NCI-H2081 (cell line): Measurements from ENCODE around the gene PRELP.

ENCODE experiments used
- DNase-seq, 2 experiments: peaks; one replicate each; lab custom pipeline; 2025; lab: John Stamatoyannopoulos, UW

Gene PRELP

GRCh38 chr1:203478231-203478630 is 2.6 kb downstream of the PRELP start:
- DNase-seq: no peak

GRCh38 chr1:203478986-203479385 is 3.4 kb downstream of the PRELP start:
- no peak for DNase-seq

GRCh38 chr1:203479646-203480045 is 4.0 kb downstream of the PRELP start:
- DNase-seq: no peak

DNA sequence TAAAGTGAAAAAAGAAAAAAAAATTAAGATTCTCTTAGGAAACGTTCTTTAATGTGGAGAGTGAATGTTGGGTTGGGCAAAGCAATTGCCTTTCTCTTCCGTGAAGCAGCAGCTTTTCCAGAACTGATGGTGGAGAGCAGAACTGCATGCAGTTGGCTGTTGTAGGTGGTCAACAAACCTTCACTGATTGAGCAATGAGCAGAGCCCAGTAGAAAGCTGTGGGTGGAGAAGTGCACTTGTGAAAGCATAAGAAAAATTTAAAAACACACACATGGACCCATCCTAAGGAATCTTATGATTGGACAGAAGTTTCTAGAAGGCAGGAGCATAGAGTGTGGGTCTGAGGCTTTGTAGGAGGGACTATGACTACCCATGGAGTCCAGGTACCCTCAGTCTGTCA is 4.5 kb downstream of the PRELP start:
- no peak for DNase-seq

DNA sequence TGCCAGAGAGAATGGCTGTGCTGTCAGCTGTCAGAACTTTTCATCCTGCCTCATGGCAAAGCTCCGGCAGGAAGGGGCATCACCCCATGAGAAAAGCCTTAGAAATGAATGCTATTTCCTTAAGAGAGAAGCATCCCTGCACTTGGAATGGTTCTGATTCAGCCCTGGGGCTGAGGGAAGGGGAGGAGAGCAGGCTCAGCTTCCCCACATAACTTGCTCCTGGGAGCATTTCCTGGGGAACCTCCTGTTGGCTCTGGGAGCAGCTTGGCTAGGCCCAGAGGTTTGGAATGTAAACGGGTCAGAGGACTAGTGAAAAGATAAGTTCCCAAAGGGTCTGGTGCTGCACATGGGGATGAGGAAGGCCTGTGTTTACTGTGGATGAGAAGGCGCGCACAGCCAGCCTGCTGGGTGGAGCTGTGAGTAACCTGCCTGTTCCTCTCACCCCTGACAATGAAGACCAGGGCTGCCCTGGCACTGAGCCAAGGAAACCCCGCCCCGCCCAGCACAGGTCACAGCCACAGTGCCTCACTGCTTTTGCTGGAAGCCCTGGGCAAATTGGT is 5.0 kb downstream of the PRELP start:
- peak; percentile 57 to 81 for DNase-seq

DNA sequence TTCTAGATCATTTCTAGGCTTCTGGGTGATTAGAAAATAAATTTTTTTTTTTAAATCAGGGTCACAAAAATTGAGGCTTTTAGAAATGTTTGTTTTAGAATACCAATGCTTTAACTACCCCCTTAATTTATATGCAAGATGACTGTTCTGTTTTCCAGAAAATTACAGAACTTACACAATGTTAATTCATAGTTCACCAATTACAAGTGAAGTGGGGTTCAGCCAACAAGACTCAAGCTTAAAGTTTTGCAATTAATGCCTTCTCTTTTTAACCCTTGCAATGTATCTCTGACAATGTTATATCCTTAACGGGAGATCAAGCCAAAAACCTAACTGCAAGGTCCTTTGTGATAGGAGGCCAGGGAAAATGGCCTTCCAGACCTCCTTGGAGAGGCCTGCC is 5.6 kb downstream of the PRELP start:
- DNase-seq: no peak

GRCh38 chr1:203486618-203487370 is 11.2 kb downstream of the PRELP start:
- no peak for DNase-seq

- no peak for DNase-seq
Measured at GRCh38 chr1:203488539-203488938, 12.9 kb downstream of the PRELP start.

GRCh38 chr1:203490607-203491006 is 15.0 kb downstream of the PRELP start:
- no peak for DNase-seq

DNA sequence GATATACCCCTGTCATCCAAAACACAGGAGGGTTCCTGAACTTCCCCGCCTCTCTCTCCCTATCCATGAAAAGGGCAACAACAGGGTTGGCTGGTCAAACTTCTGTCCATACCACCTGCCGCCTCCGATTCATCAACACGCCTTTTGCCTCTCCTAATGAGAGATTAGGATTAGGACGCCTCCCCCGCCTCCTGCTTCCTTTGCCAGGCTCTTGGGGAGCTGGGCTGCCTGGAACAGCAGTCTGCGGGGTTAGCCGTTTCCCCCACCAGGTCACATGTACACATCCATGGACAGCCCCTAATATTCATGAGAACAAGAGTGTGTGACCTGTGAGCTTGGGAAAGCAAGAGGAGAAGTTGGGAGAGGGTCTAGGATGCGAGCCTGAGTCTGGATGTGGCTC is 16.1 kb downstream of the PRELP start:
- no peak for DNase-seq

DNA sequence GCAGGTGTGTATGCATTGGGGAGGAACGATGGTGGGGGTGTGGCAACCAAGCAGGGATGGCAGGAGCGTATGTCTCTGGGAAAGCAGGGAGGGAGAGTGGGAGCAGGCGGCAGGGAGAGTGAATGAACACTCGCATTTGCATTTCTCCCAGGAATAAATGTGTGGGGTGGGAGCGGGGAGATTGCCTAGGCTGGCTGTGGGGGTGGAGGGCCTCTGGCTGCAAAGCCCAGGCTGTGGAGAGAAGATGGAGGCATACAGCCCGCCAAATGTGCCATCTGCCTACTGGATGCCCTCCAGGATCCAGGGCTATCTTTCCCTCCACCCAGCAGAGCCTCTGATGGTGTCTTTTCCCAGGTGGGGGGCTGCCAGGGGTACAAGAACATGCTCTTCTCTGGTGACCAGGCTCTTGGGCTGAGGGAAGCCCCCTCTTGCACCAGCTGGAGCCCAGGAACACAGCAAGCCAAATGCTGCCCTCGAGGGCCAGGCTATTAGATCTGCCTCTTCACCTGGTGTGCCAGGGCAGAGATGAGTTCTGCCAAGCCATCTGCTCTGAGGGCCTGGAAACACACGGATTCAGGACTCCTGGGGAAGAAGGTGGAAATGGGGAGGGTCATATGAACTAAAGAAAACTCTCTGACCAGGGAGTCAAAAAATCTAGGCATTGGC is 16.6 kb downstream of the PRELP start:
- no peak for DNase-seq

DNA sequence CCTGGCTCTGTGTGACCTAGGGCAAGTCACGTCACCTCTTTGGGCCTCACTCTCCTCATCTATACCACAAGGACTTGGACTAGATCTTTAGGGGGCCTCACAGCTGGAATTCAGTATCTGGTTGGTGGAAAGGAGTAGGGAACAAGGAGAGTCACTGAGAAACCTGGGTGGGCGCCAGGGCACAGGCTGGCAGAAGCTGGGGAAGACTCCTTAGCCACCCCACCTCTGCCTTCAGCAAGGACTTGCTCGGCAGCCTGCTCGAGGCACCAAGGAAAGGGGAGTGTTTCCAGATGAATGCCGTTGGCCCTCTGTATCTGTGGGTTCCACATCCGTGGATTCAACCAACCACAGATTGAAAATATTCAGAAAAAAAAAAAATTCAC is 17.1 kb downstream of the PRELP start:
- no peak for DNase-seq

GRCh38 chr1:203493901-203494300 is 18.3 kb downstream of the PRELP start, which contains the start of gene OPTC:
OPTC (plus strand) TSS chr1:203494153; CDS start chr1:203496006, 1,853 bp downstream.
- DNase-seq: no peak

GRCh38 chr1:203495845-203496244 is 20.2 kb downstream of the PRELP start:
- no peak for DNase-seq

DNA sequence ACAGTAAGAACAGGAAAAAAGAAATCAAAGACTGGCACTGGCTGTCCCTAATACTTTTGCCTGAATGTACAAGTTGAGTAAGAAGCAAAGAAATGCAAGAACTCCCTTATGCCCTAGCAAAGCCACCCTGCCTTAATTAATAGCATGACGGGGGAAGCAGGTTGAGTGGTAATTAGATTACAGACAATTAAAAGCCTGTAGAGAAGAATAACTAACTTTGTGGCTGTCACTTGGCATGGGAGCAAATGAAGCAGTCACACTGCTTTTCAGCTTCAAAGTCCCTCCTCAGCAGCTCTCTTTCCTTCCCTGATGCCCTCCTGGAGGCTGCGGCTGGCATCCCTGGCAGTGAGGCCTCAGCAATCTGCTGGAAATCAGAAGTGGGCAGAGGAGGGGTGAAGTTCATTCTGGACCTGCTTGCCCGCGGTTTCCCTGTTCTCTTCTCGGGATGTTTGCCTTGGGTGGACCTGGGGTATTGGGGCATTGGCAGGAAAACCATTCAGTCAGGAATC is 21.7 kb downstream of the PRELP start:
- DNase-seq: no peak

DNA sequence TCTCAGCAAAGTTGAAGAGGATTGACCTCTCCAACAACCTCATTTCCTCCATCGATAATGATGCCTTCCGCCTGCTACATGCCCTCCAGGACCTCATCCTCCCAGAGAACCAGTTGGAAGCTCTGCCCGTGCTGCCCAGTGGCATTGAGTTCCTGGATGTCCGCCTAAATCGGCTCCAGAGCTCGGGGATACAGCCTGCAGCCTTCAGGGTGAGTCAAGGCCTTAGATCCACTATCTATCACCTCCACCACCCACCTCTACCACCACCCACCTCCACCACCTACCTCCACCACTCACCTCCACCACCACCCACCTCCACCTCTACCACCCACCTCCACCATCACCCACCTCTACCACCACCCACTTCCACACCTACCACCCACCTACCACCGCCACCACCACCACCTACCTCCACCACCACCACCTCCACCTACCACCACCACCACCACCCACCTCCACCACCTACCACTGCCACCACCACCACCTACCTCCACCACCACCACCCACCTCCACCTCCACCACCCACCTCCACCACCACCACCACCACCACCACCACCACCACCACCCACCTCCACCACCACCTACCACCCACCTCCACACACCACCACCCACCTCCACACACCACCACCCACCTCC is 24.2 kb downstream of the PRELP start:
- no peak for DNase-seq

DNA sequence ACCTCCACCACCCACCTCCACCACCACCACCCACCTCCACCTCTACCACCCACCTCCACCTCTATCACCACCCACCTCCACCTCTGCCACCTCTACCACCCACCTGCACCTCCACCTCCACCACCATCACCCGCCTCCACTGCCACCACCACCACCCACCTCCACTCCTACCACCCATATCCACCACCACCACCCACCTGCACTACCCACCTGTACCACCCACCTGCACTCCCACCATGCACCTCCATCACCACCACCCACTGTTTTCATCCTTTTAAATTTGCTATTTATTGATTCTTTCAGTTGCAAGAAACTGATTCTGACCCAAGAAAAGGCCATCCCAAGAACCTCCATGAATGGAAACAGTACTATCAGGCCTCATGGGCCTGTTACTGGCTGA is 24.7 kb downstream of the PRELP start:
- no peak for DNase-seq

DNA sequence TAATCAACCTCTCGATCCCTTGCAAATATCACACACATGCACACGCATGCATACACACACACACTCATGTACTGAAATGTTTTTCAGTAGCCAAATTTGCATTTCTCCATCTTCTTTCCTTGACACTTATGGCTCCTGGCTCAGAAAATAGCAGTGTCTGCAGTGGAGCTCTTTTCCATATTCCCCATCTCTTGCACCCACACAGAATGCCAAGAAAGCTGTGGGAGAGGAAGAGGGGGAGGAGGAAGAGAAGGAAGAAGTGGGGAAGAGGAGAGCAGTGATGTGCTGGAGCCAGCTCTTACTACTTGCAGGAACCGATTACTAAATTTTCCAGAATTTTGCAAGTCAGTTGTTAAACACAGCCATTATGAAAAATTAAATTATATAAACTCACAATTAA is 28.2 kb downstream of the PRELP start:
- no peak for DNase-seq

GRCh38 chr1:203504400-203505250 is 29.0 kb downstream of the PRELP start:
- peak; percentile 86 to 92 for DNase-seq

- DNase-seq: no peak
Measured at GRCh38 chr1:203505526-203506204, 30.1 kb downstream of the PRELP start.
